HepG2 (cell line): ENCODE results near the gene SRCAP. TPM values are rescaled to one million over a fixed set of nuclear protein-coding genes. Genes with fewer than 3 reads are reported as not detected.
A peak's percentile ranks its signal among the peaks of the same experiment; 100 is the strongest.

Experiments
- ATF4 ChIP-seq, 2 experiments: fragments of 450-650 bp in 1 of 2; sonication (generic) in 1 of 2; formaldehyde crosslinking; IDR thresholded peaks; 2 replicates each; pipeline versions ENCODE4 v1.5.0 to v1.8.0; 2020 to 2022; ENCODE audit warnings: mild to moderate bottlenecking in 1 of 2, missing genetic modification reagents in 1 of 2
- CTCF ChIP-seq: sonication (generic); formaldehyde crosslinking; IDR thresholded peaks from 2 replicates; pipeline ENCODE4 v1.5.0; 2020; ENCODE audit warnings: mild to moderate bottlenecking, missing genetic modification reagents, moderate library complexity
- FLYWCH1 ChIP-seq: sonication (generic); formaldehyde crosslinking; IDR thresholded peaks from 2 replicates; pipeline ENCODE4 v1.8.1; 2023; ENCODE audit warnings: mild to moderate bottlenecking, missing genetic modification reagents
- FOXO1 ChIP-seq: sonication (generic); formaldehyde crosslinking; IDR thresholded peaks from 2 replicates; pipeline ENCODE4 v1.4.0; 2020; ENCODE audit warnings: missing genetic modification reagents
- GPBP1L1 ChIP-seq: sonication (generic); formaldehyde crosslinking; IDR thresholded peaks from 2 replicates; pipeline ENCODE4 v1.5.0; 2020; ENCODE audit warnings: mild to moderate bottlenecking, missing genetic modification reagents
- IKZF1 ChIP-seq: fragments of 450-650 bp; IDR thresholded peaks from 2 replicates; pipeline ENCODE4 v1.7.1; 2016
- KDM3A ChIP-seq: IDR thresholded peaks from 2 replicates; pipeline ENCODE4 v1.6.1; 2018; ENCODE audit warnings: low read depth, missing compliant biosample characterization
- KLF6 ChIP-seq: IDR thresholded peaks from 2 replicates; pipeline ENCODE4 v1.8.0; 2016; ENCODE audit warnings: missing biosample characterization, missing genetic modification reagents
- RFXANK ChIP-seq: IDR thresholded peaks from 2 replicates; pipeline ENCODE4 v1.6.1; 2016
- RXRA ChIP-seq: sonication (generic); formaldehyde crosslinking; IDR thresholded peaks from 2 replicates; pipeline ENCODE4 v1.5.1; 2020; ENCODE audit warnings: missing genetic modification reagents
- SOX6 ChIP-seq, 2 experiments: fragments of 450-650 bp in 1 of 2; sonication (generic) in 1 of 2; formaldehyde crosslinking in 1 of 2; IDR thresholded peaks; 2 replicates each; pipeline versions ENCODE4 v1.4.0 to v1.6.1; 2017 to 2020; ENCODE audit warnings: antibody characterized with exemption in 1 of 2, mild to moderate bottlenecking in 1 of 2, missing genetic modification reagents in 1 of 2
- TRIM24 ChIP-seq: sonication (generic); formaldehyde crosslinking; IDR thresholded peaks from 2 replicates; pipeline ENCODE4 v1.8.0; 2022; ENCODE audit warnings: mild to moderate bottlenecking, missing genetic modification reagents
- YEATS2 ChIP-seq: sonication (generic); formaldehyde crosslinking; IDR thresholded peaks from 2 replicates; pipeline ENCODE4 v1.4.0; 2020; ENCODE audit warnings: missing genetic modification reagents, borderline replicate concordance
- ZBTB43 ChIP-seq: sonication (generic); formaldehyde crosslinking; conservative IDR thresholded peaks from 2 replicates; pipeline ENCODE4 v1.4.0; 2020; ENCODE audit warnings: missing genetic modification reagents
- ZNF326 ChIP-seq: sonication (generic); formaldehyde crosslinking; IDR thresholded peaks from 2 replicates; pipeline ENCODE4 v1.4.0; 2020; ENCODE audit warnings: missing genetic modification reagents, borderline replicate concordance
- ZNF512 ChIP-seq: sonication (generic); formaldehyde crosslinking; IDR thresholded peaks from 2 replicates; pipeline ENCODE4 v1.4.0; 2020; ENCODE audit warnings: mild to moderate bottlenecking, missing genetic modification reagents
- ZNF550 ChIP-seq: sonication (generic); formaldehyde crosslinking; IDR thresholded peaks from 2 replicates; pipeline ENCODE4 v1.4.0; 2020; ENCODE audit warnings: mild to moderate bottlenecking, missing genetic modification reagents, borderline replicate concordance
- ZNF660 ChIP-seq: sonication (generic); formaldehyde crosslinking; IDR thresholded peaks from 2 replicates; pipeline ENCODE4 v1.5.1; 2020; ENCODE audit warnings: mild to moderate bottlenecking, low read depth, missing genetic modification reagents, borderline replicate concordance
- ZNF710 ChIP-seq: sonication (generic); formaldehyde crosslinking; IDR thresholded peaks from 2 replicates; pipeline ENCODE4 v1.5.0; 2020; ENCODE audit warnings: mild to moderate bottlenecking, missing genetic modification reagents, borderline replicate concordance
- polyA plus RNA-seq, 8 experiments: library from polyadenylated mRNA; depleted of rRNA in 3 of 8; stranded (reverse) in 7 of 8; unstranded in 1 of 8; fragments of >200 nt; fragmentation: Illumina TruSeq in 4 of 8; extraction: Trizol in 4 of 8; gene quantifications; 2 replicates each; pipeline versions ENCODE4 v1.2.1 to v1.2.3, GENCODE V29; 2011 to 2016; ENCODE audit warnings: low read depth in 4 of 8, missing spikeins in 1 of 8, mixed read lengths in 1 of 8; ENCODE audit not compliant: insufficient read depth in 1 of 8
- total RNA-seq, 5 experiments: library from RNA; depleted of rRNA; stranded (reverse); fragments of >200 nt; fragmentation: Illumina TruSeq; extraction: Trizol; gene quantifications; 2 replicates each; pipeline ENCODE4 v1.2.3, GENCODE V29; 2016; ENCODE audit warnings: low read depth in 1 of 5

SRCAP gene
- total and polyA plus RNA-seq, 2 of the 13 experiments (the other 11 are each of a cell fraction or from before 2014, with no cell fraction given) = 4.9 to 9.0 TPM

GRCh38 chr16:30651124-30652004, 47.6 kb upstream of the SRCAP start (continued):
- TF ChIP-seq ATF4 (CRISPR knock-in tag; IDR thresholded peaks at IDR 0.05) (no peak), GPBP1L1 (CRISPR knock-in tag) (no peak), FLYWCH1 (no peak), RXRA (CRISPR knock-in tag) (peak; percentile 6; the same call in 1 of the 2 replicates), RFXANK (CRISPR knock-in tag) (no peak), ZNF710 (no peak), CTCF (CRISPR knock-in tag) (peak; percentile 82), IKZF1 (no peak), ZBTB43 (CRISPR knock-in tag) (no peak), ZNF660 (CRISPR knock-in tag) (no peak), ZNF326 (CRISPR knock-in tag) (no peak), SOX6 (IDR thresholded peaks at IDR 0.05) (no peak), SOX6 (CRISPR knock-in tag; IDR thresholded peaks at IDR 0.05) (no peak), FOXO1 (0 out of 2 replicates have a peak, but pooled peaks have one; percentile 23), KLF6 (CRISPR knock-in tag) (no peak), TRIM24 (no peak), YEATS2 (no peak; the same call in 1 of the 2 replicates), ZNF512 (CRISPR knock-in tag) (no peak), KDM3A (CRISPR knock-in tag) (0 out of 2 replicates have a peak, but pooled peaks have one; percentile 23), ZNF550 (CRISPR knock-in tag) (no peak)
